ENCODE results near the gene DLEC1.

The DLEC1 gene

GRCh38 chr3:38039101-38039898 lies at the start of gene DLEC1:
Gene DLEC1 (plus strand): TSS chr3:38039208. CDS start chr3:38039226, 18 bp downstream.
- no peak for DNase-seq

- no peak for DNase-seq
Observed at GRCh38 chr3:37989821-37990480, 49.1 kb upstream of the DLEC1 start.

GRCh38 chr3:37990527-37990926 lies 48.5 kb upstream of the DLEC1 start, which contains the start of gene VILL:
Gene VILL (plus strand): TSS chr3:37990786. CDS start chr3:37993673, 2,887 bp downstream.
- no peak for DNase-seq

- DNase-seq = no peak
Observed at GRCh38 chr3:37991109-37991508, 47.9 kb upstream of the DLEC1 start.

GRCh38 chr3:37991823-37992222 lies 47.2 kb upstream of the DLEC1 start:
- DNase-seq = no peak

- DNase-seq = no peak
Observed at GRCh38 chr3:37992271-37993066, 46.5 kb upstream of the DLEC1 start.

GRCh38 chr3:37993067-37993455 lies 45.9 kb upstream of the DLEC1 start:
- no peak for DNase-seq

- no peak for DNase-seq
Observed at GRCh38 chr3:37993460-37993819, 45.6 kb upstream of the DLEC1 start.

- no peak for DNase-seq
Observed at GRCh38 chr3:37993820-37994638, 45.0 kb upstream of the DLEC1 start.

GRCh38 chr3:37994639-37994972 lies 44.4 kb upstream of the DLEC1 start:
- DNase-seq = no peak

- DNase-seq = no peak
Observed at GRCh38 chr3:37995652-37996641, 43.1 kb upstream of the DLEC1 start.

GRCh38 chr3:37996785-37997301 lies 42.2 kb upstream of the DLEC1 start:
- peak; percentile 17 for DNase-seq

GRCh38 chr3:37997342-37997741 lies 41.7 kb upstream of the DLEC1 start:
- no peak for DNase-seq

- DNase-seq = no peak
Observed at GRCh38 chr3:37997791-37998370, 41.1 kb upstream of the DLEC1 start.

GRCh38 chr3:37999836-38000235 lies 39.2 kb upstream of the DLEC1 start:
- no peak for DNase-seq

GRCh38 chr3:38000242-38000916 lies 38.6 kb upstream of the DLEC1 start:
- no peak for DNase-seq

- DNase-seq = no peak
Observed at GRCh38 chr3:38000965-38001455, 38.0 kb upstream of the DLEC1 start.

GRCh38 chr3:38001456-38002081 lies 37.4 kb upstream of the DLEC1 start:
- no peak for DNase-seq

GRCh38 chr3:38002291-38002876 lies 36.6 kb upstream of the DLEC1 start:
- no peak for DNase-seq
